Measurements from ENCODE around the gene IFI44.

DNA sequence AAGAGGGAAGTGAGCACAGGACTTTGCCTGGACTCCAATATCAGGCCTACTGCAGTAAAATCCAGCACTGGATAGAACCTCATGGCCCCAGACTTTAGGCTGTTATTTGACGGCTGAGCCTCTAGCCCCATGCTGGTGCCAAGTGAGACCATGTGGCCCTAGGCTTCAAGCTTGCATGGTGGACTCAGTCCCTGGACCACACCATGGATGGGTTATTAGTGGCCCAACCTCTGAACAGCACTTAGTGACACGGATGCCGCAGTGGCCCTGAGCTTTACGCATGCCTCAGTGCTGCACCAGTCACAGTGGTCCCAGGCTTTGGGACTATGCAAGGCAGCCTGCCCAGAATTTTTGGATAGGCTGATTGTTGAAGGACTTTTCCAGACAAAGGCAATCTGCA is 16.4 kb upstream of the IFI44 start:
- TF ChIP-seq, protein P1, sequence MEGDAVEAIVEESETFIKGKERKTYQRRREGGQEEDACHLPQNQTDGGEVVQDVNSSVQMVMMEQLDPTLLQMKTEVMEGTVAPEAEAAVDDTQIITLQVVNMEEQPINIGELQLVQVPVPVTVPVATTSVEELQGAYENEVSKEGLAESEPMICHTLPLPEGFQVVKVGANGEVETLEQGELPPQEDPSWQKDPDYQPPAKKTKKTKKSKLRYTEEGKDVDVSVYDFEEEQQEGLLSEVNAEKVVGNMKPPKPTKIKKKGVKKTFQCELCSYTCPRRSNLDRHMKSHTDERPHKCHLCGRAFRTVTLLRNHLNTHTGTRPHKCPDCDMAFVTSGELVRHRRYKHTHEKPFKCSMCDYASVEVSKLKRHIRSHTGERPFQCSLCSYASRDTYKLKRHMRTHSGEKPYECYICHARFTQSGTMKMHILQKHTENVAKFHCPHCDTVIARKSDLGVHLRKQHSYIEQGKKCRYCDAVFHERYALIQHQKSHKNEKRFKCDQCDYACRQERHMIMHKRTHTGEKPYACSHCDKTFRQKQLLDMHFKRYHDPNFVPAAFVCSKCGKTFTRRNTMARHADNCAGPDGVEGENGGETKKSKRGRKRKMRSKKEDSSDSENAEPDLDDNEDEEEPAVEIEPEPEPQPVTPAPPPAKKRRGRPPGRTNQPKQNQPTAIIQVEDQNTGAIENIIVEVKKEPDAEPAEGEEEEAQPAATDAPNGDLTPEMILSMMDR (conservative IDR thresholded peaks at IDR 0.05), result no peak
- TF ChIP-seq ZFX (IDR thresholded peaks at IDR 0.05), result no peak

All from C4-2B (cell line).